ENCODE results near the gene CCL19.

The CCL19 gene

GRCh38 chr9:34658461-34658860, 32.6 kb downstream of the CCL19 start:
- Histone ChIP-seq H3K4me1 (ENCODE audit: control insufficient read depth in 1 of 2, insufficient read depth in 1 of 2, low read depth in 1 of 2, low read length in 1 of 2) (no peaks in the 10 kb centered on the region), H3K36me3 (peaks cover 6% of the 10 kb centered on the region)
- TF ChIP-seq CTCF (IDR thresholded peaks at IDR 0.05): no peak

GRCh38 chr9:34656992-34657391, 34.1 kb downstream of the CCL19 start:
- Histone ChIP-seq H3K36me3 (peaks cover 6% of the 10 kb centered on the region), H3K27ac (no peak overlapping the region), H3K4me3 (ENCODE audit: low read depth in 1 of 2, low read length in 1 of 2) (no peak overlapping the region), H3K4me1 (ENCODE audit: control insufficient read depth in 1 of 2, insufficient read depth in 1 of 2, low read depth in 1 of 2, low read length in 1 of 2) (peaks cover 3 to 6% of the 10 kb centered on the region in 2 experiments), H3K9me3 (no peaks in the 10 kb centered on the region), H3K27me3 (peaks cover 10% of the 10 kb centered on the region)
- TF ChIP-seq CTCF (IDR thresholded peaks at IDR 0.05): no peak

More at GRCh38 chr9:34658461-34658860, 32.6 kb downstream of the CCL19 start:
- H3K27ac ChIP-seq: no peak overlapping the region
- no peak overlapping the region for H3K4me3 ChIP-seq (ENCODE audit: low read depth in 1 of 2, low read length in 1 of 2)
- no peaks in the 10 kb centered on the region for H3K27me3 ChIP-seq
- no peaks in the 10 kb centered on the region for H3K9me3 ChIP-seq

- Histone ChIP-seq H3K4me1 (ENCODE audit: control insufficient read depth in 1 of 2, insufficient read depth in 1 of 2, low read depth in 1 of 2, low read length in 1 of 2) (peaks cover 6 to 8% of the 10 kb centered on the region in 2 experiments), H3K27ac (no peak overlapping the region), H3K4me3 (ENCODE audit: low read depth in 1 of 2, low read length in 1 of 2) (no peak overlapping the region), H3K9me3 (no peaks in the 10 kb centered on the region), H3K27me3 (peaks cover 13% of the 10 kb centered on the region), H3K36me3 (peaks cover 12% of the 10 kb centered on the region)
- TF ChIP-seq CTCF (IDR thresholded peaks at IDR 0.05): no peak
These were observed 35.7 kb downstream of the CCL19 start for GRCh38 chr9:34655394-34655793.

- H3K36me3 ChIP-seq: peaks cover 9% of the 10 kb centered on the region
- no peak overlapping the region for H3K27ac ChIP-seq
- H3K27me3 ChIP-seq: peaks cover 13% of the 10 kb centered on the region
- no peaks in the 10 kb centered on the region for H3K9me3 ChIP-seq
- H3K4me3 ChIP-seq (ENCODE audit: low read depth in 1 of 2, low read length in 1 of 2): no peak overlapping the region
- no peak for TF ChIP-seq CTCF (IDR thresholded peaks at IDR 0.05)
- peaks cover 6 to 8% of the 10 kb centered on the region in 2 experiments for H3K4me1 ChIP-seq (ENCODE audit: control insufficient read depth in 1 of 2, insufficient read depth in 1 of 2, low read depth in 1 of 2, low read length in 1 of 2)
These were observed 36.6 kb downstream of the CCL19 start for GRCh38 chr9:34654323-34655051.

GRCh38 chr9:34653151-34654072, 37.7 kb downstream of the CCL19 start:
- H3K27me3 ChIP-seq: peaks cover 13% of the 10 kb centered on the region
- no peaks in the 10 kb centered on the region for H3K9me3 ChIP-seq
- no peak for TF ChIP-seq CTCF (IDR thresholded peaks at IDR 0.05)
- H3K4me1 ChIP-seq (ENCODE audit: control insufficient read depth in 1 of 2, insufficient read depth in 1 of 2, low read depth in 1 of 2, low read length in 1 of 2): peaks cover 6 to 8% of the 10 kb centered on the region in 2 experiments
- H3K27ac ChIP-seq: no peak overlapping the region
- H3K4me3 ChIP-seq (ENCODE audit: low read depth in 1 of 2, low read length in 1 of 2): no peak overlapping the region
- H3K36me3 ChIP-seq: peaks cover 20% of the 10 kb centered on the region

Data from neutrophil (primary cell).